T-helper 2 cell (primary cell): ENCODE measurements around the gene PLSCR3.
"Not testable (repeated sequence)": the region's sequence is repeated elsewhere in the genome, so short reads cannot be mapped to it uniquely, and the experiment has no call there.

Experiments used
- DNase-seq, 5 experiments: peaks; one replicate each; pipeline versions ENCODE4 v3.0.0 to v3.0.0-alpha.2; 2012 to 2022

Gene PLSCR3

GRCh38 chr17:7380321-7380720, 14.0 kb downstream of the PLSCR3 start:
- no peak for DNase-seq

- DNase-seq, result no peak
Observed at GRCh38 chr17:7379134-7379533, 15.2 kb downstream of the PLSCR3 start.

GRCh38 chr17:7374353-7374752, 20.0 kb downstream of the PLSCR3 start:
- no peak for DNase-seq

- no peak for DNase-seq
Observed at GRCh38 chr17:7370853-7371252, 23.5 kb downstream of the PLSCR3 start.

GRCh38 chr17:7369825-7370224, 24.5 kb downstream of the PLSCR3 start:
- DNase-seq, result no peak

- not testable (repeated sequence) for DNase-seq
Observed at GRCh38 chr17:7368599-7368994, 25.7 kb downstream of the PLSCR3 start.

GRCh38 chr17:7367918-7368598, 26.3 kb downstream of the PLSCR3 start:
- no peak for DNase-seq

- no peak for DNase-seq
Observed at GRCh38 chr17:7367083-7367482, 27.2 kb downstream of the PLSCR3 start.

GRCh38 chr17:7365963-7366362, 28.4 kb downstream of the PLSCR3 start:
- not testable (repeated sequence) for DNase-seq

- no peak for DNase-seq
Observed at GRCh38 chr17:7363311-7363710, 31.0 kb downstream of the PLSCR3 start.

GRCh38 chr17:7361906-7362305, 32.4 kb downstream of the PLSCR3 start:
- no peak for DNase-seq

GRCh38 chr17:7357381-7357780, 36.9 kb downstream of the PLSCR3 start:
- no peak for DNase-seq

- no peak for DNase-seq
Observed at GRCh38 chr17:7356756-7357155, 37.6 kb downstream of the PLSCR3 start.

- peak; percentile 61 to 87 (median 75) for DNase-seq
Observed at GRCh38 chr17:7356072-7356549, 38.2 kb downstream of the PLSCR3 start.

- DNase-seq, result no peak
Observed at GRCh38 chr17:7355573-7355972, 38.8 kb downstream of the PLSCR3 start.

- DNase-seq, result no peak
Observed at GRCh38 chr17:7355053-7355452, 39.3 kb downstream of the PLSCR3 start, which contains the start of gene TMEM95. TSS of gene TMEM95 (plus strand) at chr17:7355156. CDS start at chr17:7355205, 49 bp downstream.

- peak in 1 of 5 experiments; percentile 38 for DNase-seq
Observed at GRCh38 chr17:7354262-7354843, 40.0 kb downstream of the PLSCR3 start.

GRCh38 chr17:7352910-7353635, 41.3 kb downstream of the PLSCR3 start:
- DNase-seq, result no peak

GRCh38 chr17:7352503-7352889, 41.8 kb downstream of the PLSCR3 start:
- DNase-seq, result no peak

- peak; percentile 48 to 90 (median 59) for DNase-seq
Observed at GRCh38 chr17:7351665-7352502, 42.4 kb downstream of the PLSCR3 start, which contains the start of gene KCTD11. TSS of gene KCTD11 (plus strand) at chr17:7352162.

GRCh38 chr17:7348478-7349242, 45.7 kb downstream of the PLSCR3 start:
- no peak for DNase-seq
